ENCODE data around the gene VAMP7. TPM values are rescaled to one million over a fixed set of nuclear protein-coding genes. Genes with fewer than 3 reads are reported as not detected.

The VAMP7 gene
- total and polyA plus RNA-seq, 9 of the 15 experiments (the other 6 are each of a cell fraction or from before 2014, with no cell fraction given), result 38.4 to 100 (median 67.7) TPM

DNA sequence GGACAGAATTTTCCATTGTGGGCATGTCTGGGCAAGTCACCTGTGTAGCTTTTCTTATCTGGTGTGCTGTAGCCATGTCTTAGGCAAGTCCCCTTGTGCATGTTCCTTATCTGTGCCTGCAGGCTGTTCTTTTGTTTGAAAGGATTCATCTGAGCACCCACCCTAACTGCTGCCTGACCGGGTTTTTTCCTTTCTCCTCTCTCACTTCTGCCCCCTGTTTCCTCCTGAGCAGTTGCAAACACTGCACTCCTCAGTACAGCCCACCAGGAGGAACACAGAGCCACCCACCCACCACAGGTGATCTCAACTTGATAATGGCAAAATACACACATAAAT lies 87.1 kb downstream of the VAMP7 start (continued):
- TF ChIP-seq MYC (IDR thresholded peaks at IDR 0.05; ENCODE audit: low read depth, low read length) (no peak), MYC (CRISPR knock-in tag; IDR thresholded peaks at IDR 0.05; ENCODE audit: borderline replicate concordance, low read depth) (no peak), MTA1 (IDR thresholded peaks at IDR 0.05; ENCODE audit: borderline replicate concordance) (no peak), ZSCAN29 (IDR thresholded peaks at IDR 0.05) (no peak), RBM25 (IDR thresholded peaks at IDR 0.05; ENCODE audit: low read depth, low read length, severe bottlenecking) (no peak), CREB1 (IDR thresholded peaks at IDR 0.05) (no peak), CREB1 (CRISPR knock-in tag; IDR thresholded peaks at IDR 0.05) (no peak), CBFA2T3 (IDR thresholded peaks at IDR 0.05) (peak; percentile 82), ZFP1 (CRISPR knock-in tag; IDR thresholded peaks at IDR 0.05) (no peak), ZNF23 (CRISPR knock-in tag; IDR thresholded peaks at IDR 0.05) (no peak), ZNF347 (CRISPR knock-in tag; IDR thresholded peaks at IDR 0.05; ENCODE audit: low read depth) (no peak), PHB (CRISPR knock-in tag; IDR thresholded peaks at IDR 0.05) (no peak), NCOA6 (IDR thresholded peaks at IDR 0.05) (no peak), PHF20 (IDR thresholded peaks at IDR 0.05; ENCODE audit: partially characterized antibody) (no peak), SAP30 (IDR thresholded peaks at IDR 0.05; ENCODE audit: borderline replicate concordance, insufficient read depth, low read depth, low read length, poor library complexity, severe bottlenecking) (no peak), NFYB (IDR thresholded peaks at IDR 0.05; ENCODE audit: extremely low read depth, insufficient read length) (no peak), ZBTB7A (IDR thresholded peaks at IDR 0.05; ENCODE audit: borderline replicate concordance, control insufficient read depth, low read depth, low read length) (no peak), TAL1 (IDR thresholded peaks at IDR 0.05) (peak; percentile 74), IFI16 (CRISPR knock-in tag; IDR thresholded peaks at IDR 0.05) (no peak), RBM34 (IDR thresholded peaks at IDR 0.05; ENCODE audit: borderline replicate concordance, insufficient read depth, low read length) (no peak), RBM22 (IDR thresholded peaks at IDR 0.05; ENCODE audit: low read depth, low read length, poor library complexity, severe bottlenecking) (no peak), SMARCC2 (IDR thresholded peaks at IDR 0.05; ENCODE audit: low read depth) (no peak), CBX3 (IDR thresholded peaks at IDR 0.05; ENCODE audit: borderline replicate concordance in 1 of 2, low read length in 2 of 2) (peak in 1 of 2 experiments; percentile 64; a peak in 1 of 3 replicates), GATA2 (CRISPR knock-in tag; IDR thresholded peaks at IDR 0.05) (no peak), ZNF184 (CRISPR knock-in tag; IDR thresholded peaks at IDR 0.05) (no peak), CBX1 (IDR thresholded peaks at IDR 0.05; ENCODE audit: low read depth) (no peak)
- TF ChIP-seq, protein P1, sequence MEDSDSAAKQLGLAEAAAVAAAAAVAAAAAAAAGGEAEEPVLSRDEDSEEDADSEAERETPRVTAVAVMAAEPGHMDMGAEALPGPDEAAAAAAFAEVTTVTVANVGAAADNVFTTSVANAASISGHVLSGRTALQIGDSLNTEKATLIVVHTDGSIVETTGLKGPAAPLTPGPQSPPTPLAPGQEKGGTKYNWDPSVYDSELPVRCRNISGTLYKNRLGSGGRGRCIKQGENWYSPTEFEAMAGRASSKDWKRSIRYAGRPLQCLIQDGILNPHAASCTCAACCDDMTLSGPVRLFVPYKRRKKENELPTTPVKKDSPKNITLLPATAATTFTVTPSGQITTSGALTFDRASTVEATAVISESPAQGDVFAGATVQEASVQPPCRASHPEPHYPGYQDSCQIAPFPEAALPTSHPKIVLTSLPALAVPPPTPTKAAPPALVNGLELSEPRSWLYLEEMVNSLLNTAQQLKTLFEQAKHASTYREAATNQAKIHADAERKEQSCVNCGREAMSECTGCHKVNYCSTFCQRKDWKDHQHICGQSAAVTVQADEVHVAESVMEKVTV (CRISPR knock-in tag; IDR thresholded peaks at IDR 0.05), result no peak
- TF ChIP-seq, protein P2, sequence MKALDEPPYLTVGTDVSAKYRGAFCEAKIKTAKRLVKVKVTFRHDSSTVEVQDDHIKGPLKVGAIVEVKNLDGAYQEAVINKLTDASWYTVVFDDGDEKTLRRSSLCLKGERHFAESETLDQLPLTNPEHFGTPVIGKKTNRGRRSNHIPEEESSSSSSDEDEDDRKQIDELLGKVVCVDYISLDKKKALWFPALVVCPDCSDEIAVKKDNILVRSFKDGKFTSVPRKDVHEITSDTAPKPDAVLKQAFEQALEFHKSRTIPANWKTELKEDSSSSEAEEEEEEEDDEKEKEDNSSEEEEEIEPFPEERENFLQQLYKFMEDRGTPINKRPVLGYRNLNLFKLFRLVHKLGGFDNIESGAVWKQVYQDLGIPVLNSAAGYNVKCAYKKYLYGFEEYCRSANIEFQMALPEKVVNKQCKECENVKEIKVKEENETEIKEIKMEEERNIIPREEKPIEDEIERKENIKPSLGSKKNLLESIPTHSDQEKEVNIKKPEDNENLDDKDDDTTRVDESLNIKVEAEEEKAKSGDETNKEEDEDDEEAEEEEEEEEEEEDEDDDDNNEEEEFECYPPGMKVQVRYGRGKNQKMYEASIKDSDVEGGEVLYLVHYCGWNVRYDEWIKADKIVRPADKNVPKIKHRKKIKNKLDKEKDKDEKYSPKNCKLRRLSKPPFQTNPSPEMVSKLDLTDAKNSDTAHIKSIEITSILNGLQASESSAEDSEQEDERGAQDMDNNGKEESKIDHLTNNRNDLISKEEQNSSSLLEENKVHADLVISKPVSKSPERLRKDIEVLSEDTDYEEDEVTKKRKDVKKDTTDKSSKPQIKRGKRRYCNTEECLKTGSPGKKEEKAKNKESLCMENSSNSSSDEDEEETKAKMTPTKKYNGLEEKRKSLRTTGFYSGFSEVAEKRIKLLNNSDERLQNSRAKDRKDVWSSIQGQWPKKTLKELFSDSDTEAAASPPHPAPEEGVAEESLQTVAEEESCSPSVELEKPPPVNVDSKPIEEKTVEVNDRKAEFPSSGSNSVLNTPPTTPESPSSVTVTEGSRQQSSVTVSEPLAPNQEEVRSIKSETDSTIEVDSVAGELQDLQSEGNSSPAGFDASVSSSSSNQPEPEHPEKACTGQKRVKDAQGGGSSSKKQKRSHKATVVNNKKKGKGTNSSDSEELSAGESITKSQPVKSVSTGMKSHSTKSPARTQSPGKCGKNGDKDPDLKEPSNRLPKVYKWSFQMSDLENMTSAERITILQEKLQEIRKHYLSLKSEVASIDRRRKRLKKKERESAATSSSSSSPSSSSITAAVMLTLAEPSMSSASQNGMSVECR (CRISPR knock-in tag; IDR thresholded peaks at IDR 0.05), result no peak
